ENCODE results near the gene P2RX2.

P2RX2 gene

GRCh38 chr12:132618683-132619043 is at the start of gene P2RX2:
TSS of gene P2RX2 (plus strand) at chr12:132618776. CDS start at chr12:132618817, 41 bp downstream.
- H3K9me3 Mint-ChIP-seq: no peaks in the 10 kb centered on the region
- H3K27ac Mint-ChIP-seq: peak within 1 kb of the TSS; percentile 84
- peak within 1 kb of the TSS; percentile 75 for H3K4me3 Mint-ChIP-seq
- H3K27me3 Mint-ChIP-seq: peaks cover 21% of the 10 kb centered on the region
- peaks cover 14% of the 10 kb centered on the region for H3K4me1 Mint-ChIP-seq
- H3K36me3 Mint-ChIP-seq: peaks cover 3% of the 10 kb centered on the region

DNA sequence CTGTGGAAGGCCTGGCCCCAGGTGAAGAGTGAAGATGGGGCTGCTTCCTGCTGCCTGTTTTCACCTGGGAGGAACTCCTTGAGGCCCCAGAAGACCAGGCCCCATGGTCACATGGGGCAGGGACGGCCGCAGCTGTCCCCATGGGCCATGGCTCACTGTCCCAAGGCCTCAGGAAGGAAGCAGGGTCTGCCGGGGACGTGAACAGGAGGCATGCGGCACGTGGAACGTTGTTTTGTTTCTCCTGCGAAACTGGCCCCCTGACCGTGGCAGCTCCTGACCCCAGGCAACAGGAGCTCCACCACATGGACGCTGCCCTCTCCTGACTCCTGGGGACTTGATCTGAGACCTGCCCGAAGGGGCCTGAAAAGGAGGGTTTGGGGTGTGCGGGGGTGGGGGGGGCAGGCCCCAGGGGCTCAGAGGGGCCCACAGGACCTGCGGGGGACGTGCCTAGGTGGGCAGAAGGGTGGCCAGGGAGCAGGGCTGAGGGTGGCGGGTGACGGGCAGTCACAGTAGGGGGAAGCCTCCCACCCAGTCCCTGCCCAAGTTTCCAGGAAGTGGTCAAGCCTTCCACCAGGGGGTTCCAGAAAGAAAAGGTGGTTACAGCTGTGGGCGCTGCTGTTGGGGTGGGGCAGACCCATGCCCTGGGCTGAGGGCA is 49.6 kb upstream of the P2RX2 start:
- H3K27ac Mint-ChIP-seq: no peak overlapping the region
- no peaks in the 10 kb centered on the region for H3K36me3 Mint-ChIP-seq
- no peak overlapping the region for H3K4me3 Mint-ChIP-seq
- no peaks in the 10 kb centered on the region for H3K9me3 Mint-ChIP-seq
- H3K27me3 Mint-ChIP-seq: no peaks in the 10 kb centered on the region
- peaks cover 3% of the 10 kb centered on the region for H3K4me1 Mint-ChIP-seq

DNA sequence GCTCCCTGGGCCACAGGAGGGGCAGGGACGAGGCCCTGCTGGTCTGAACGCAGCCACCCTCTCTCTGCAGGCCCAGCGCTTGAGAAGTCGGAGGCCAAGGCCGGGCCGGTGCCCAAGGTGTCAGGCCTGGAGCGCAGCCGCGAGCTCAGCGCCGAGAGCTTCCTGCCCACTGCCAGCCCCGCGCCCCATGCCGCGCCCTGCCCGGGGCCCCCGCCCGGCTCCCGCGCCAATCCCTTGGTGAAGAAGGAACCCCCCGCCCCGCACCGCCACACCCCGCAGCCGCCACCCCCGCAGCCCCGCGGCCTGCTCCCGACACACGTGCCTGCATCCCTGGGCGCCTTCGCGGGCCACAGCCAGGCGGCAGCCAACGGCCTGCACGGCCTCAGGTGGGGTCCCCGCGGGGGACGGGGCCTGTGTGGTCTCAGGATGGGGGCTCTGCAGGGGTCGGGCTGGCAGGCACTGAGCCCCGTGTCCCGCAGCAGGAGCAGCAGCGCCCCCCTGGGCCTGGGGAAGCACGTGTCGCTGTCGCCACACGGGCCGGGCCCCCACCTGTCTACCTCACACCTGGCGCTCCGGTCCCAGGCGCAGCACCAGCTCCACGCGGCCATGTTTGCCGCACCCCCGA is 48.6 kb upstream of the P2RX2 start:
- Mint-ChIP-seq H3K27me3 (no peaks in the 10 kb centered on the region), H3K4me1 (peaks cover 3% of the 10 kb centered on the region), H3K9me3 (no peaks in the 10 kb centered on the region), H3K4me3 (no peak overlapping the region), H3K27ac (no peak overlapping the region), H3K36me3 (no peaks in the 10 kb centered on the region)

GRCh38 chr12:132570635-132571034 is 47.9 kb upstream of the P2RX2 start:
- Mint-ChIP-seq H3K36me3 (no peaks in the 10 kb centered on the region), H3K27ac (no peak overlapping the region), H3K27me3 (no peaks in the 10 kb centered on the region), H3K4me1 (no peaks in the 10 kb centered on the region), H3K9me3 (no peaks in the 10 kb centered on the region), H3K4me3 (no peak overlapping the region)

DNA sequence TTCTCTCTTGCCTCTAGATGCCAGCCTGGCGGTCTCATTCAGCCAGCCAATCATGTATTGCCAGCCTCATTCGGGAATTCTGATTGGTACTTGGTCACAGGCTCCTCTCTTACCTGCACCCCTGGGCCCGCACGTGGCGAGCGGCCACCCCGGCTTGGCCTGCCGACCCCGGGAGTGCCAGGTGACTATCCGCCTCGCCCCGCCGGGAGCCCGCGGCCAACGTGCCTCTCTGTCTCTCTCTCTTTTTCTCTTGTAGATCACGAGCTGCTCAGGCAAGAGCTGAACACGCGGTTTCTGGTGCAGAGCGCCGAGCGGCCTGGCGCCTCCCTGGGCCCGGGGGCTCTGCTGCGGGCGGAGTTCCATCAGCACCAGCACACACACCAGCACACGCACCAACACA is 47.5 kb upstream of the P2RX2 start:
- Mint-ChIP-seq H3K4me1 (no peaks in the 10 kb centered on the region), H3K36me3 (no peaks in the 10 kb centered on the region), H3K27me3 (no peaks in the 10 kb centered on the region), H3K9me3 (no peaks in the 10 kb centered on the region), H3K27ac (no peak overlapping the region), H3K4me3 (no peak overlapping the region)

DNA sequence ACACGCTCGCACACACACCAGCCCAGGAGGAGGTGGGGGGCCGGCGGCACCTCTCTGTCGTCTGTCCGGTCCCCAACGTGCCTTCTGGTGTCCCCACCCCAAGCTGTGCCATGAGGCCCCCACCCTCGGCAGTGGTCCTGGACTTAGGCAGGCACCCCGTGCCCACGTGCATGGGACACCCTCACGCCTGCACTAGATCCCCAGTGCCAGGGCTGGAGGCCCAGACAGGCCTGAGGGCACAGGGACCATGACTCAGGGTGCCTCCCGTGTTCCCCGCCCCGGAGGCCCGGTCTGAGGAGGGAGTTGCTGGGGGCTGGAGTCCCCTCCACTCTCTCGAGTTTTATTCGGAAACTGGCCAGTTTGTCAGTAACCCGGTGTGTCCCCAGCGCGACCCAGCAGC is 47.0 kb upstream of the P2RX2 start:
- Mint-ChIP-seq H3K36me3 (no peaks in the 10 kb centered on the region), H3K4me3 (no peak overlapping the region), H3K9me3 (no peaks in the 10 kb centered on the region), H3K27ac (no peak overlapping the region), H3K4me1 (no peaks in the 10 kb centered on the region), H3K27me3 (no peaks in the 10 kb centered on the region)

DNA sequence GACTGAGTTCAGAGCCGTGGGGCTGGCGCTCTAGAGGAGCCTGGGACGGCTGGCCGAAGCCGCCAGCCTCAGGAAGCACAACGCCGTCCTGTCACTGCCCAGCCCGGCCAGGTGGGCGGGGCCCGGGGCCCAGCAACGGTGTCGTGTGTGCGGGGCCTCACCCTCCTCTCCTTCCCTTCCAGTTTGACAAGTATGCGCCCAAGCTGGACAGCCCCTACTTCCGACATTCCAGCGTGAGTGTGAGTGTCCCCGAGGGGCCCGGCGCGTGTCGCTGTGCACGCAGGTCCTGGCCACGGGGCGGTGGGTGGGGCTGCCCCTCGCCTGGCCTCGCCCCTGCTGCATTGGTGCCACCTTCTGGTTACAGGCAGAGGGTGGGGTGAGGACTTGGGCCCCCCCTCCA is 46.5 kb upstream of the P2RX2 start:
- no peaks in the 10 kb centered on the region for H3K4me1 Mint-ChIP-seq
- H3K36me3 Mint-ChIP-seq: no peaks in the 10 kb centered on the region
- no peaks in the 10 kb centered on the region for H3K27me3 Mint-ChIP-seq
- no peak overlapping the region for H3K27ac Mint-ChIP-seq
- H3K4me3 Mint-ChIP-seq: no peak overlapping the region
- H3K9me3 Mint-ChIP-seq: no peaks in the 10 kb centered on the region

DNA sequence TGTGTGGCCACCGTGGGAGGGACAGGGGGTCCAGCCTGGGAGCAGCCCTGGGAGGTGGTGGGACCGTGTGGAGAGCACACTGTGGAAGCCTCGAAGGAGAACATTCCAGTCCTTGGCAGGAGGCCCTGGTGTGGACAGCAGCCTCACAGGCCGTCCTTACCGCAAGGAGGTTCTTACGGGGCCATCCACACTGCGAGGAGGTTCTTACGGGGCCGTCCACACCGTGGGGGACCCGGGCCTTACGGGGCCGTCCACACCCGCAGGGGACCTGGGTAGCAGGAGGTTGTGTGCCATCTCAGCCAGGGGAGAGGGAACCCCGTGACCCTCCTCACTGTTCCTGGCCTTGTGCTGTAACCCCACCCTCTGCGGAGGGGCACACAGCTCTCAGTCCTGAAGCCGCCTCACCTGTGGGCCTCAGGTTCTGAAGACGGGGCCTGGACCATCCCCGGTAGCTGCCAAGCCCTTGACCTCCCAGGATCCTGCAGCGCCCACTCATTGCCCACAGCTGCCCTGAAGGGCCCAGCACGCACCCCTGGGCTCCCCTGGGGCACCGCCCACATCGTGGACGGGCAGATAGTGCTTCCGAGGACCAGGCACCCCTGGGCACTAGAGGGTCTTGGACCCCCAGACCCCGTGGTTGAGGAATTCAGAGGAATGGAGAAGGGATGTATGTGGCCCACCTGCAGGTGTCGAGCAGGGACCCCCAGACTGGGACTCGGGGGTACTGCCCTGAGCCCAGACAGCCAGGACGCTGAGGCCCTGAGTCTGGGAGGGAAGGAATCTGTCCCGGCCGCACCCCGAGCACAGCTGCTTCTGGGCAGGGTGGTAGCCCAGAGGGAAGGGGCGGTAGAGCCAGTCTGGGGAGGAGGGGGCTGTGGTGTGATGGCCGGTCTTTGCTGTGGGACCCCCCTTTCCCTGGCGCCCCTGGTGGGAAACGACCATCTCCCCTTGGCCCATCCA is 45.5 kb upstream of the P2RX2 start:
- H3K27ac Mint-ChIP-seq: no peak overlapping the region
- H3K36me3 Mint-ChIP-seq: no peaks in the 10 kb centered on the region

GRCh38 chr12:132574271-132574996 is 44.1 kb upstream of the P2RX2 start:
- Mint-ChIP-seq H3K27ac (no peak overlapping the region), H3K36me3 (no peaks in the 10 kb centered on the region), H3K9me3 (no peaks in the 10 kb centered on the region), H3K27me3 (no peaks in the 10 kb centered on the region), H3K4me3 (no peak overlapping the region), H3K4me1 (no peaks in the 10 kb centered on the region)

More for the DNA sequence above, 45.5 kb upstream of the P2RX2 start:
- Mint-ChIP-seq H3K9me3 (no peaks in the 10 kb centered on the region), H3K27me3 (no peaks in the 10 kb centered on the region), H3K4me3 (no peak overlapping the region), H3K4me1 (no peaks in the 10 kb centered on the region)

DNA sequence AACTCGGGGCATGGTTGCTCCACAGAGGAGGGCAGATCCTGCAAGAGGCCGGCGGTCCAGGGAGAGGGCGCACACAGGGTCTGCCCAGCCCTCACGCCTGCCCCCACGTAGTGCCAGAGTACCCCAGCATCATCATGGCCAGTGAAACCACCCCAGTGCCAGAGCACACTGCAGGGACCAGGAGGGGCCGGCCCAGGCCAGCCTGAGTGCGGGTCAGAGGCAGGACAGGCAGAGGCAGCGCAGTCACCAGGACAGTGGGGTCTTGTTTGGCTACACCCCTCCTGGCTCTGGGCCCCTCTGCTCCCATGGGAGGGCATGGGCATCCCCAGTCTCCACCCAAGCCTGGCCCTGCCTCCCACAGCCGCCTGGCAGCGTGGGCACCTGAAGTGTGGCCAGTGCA is 42.9 kb upstream of the P2RX2 start:
- H3K4me3 Mint-ChIP-seq: no peak overlapping the region
- H3K36me3 Mint-ChIP-seq: no peaks in the 10 kb centered on the region
- H3K4me1 Mint-ChIP-seq: no peaks in the 10 kb centered on the region
- no peaks in the 10 kb centered on the region for H3K9me3 Mint-ChIP-seq
- no peaks in the 10 kb centered on the region for H3K27me3 Mint-ChIP-seq
- no peak overlapping the region for H3K27ac Mint-ChIP-seq

GRCh38 chr12:132576701-132577100 is 41.9 kb upstream of the P2RX2 start:
- no peaks in the 10 kb centered on the region for H3K4me1 Mint-ChIP-seq

DNA sequence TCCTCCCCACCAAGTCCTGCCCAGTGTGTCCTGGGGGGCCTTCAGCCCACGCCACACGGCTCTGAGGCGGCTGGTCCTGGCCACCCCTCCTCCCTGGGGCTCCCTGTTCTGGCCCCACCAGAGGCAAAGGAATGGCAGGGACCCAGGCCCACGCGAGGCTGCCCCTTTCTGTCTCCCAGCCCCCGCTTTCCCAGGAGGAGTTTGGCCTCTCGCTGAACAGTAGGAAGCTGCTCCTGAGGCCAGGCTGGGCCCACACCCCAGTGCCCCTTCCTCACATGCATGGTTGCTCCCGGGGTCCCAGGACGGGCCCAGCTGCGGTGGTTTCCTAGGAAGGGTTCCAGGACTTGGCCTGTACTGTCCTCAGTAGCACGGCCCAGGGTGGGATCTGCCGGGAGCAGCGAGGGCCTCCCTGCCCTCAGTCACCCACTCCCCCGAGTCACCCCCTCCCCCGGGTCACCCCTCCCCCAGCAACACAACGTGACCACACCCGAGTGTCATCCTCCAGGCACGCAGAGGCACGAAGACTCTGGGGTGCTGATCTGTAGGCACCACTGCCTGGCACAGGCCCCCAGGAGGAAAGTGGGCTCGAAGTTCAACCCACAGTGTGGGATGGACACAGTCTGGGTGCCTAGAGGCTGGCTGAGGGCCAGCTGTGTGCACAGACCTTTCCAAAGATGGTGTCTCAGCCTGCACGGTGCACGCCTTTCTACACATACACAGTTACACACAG is 41.2 kb upstream of the P2RX2 start:
- no peaks in the 10 kb centered on the region for H3K9me3 Mint-ChIP-seq
- H3K4me1 Mint-ChIP-seq: no peaks in the 10 kb centered on the region
- no peaks in the 10 kb centered on the region for H3K36me3 Mint-ChIP-seq
- no peak overlapping the region for H3K4me3 Mint-ChIP-seq
- H3K27me3 Mint-ChIP-seq: no peaks in the 10 kb centered on the region
- no peak overlapping the region for H3K27ac Mint-ChIP-seq

More at GRCh38 chr12:132576701-132577100, 41.9 kb upstream of the P2RX2 start:
- Mint-ChIP-seq H3K36me3 (no peaks in the 10 kb centered on the region), H3K27me3 (no peaks in the 10 kb centered on the region), H3K9me3 (no peaks in the 10 kb centered on the region), H3K4me3 (no peak overlapping the region), H3K27ac (no peak overlapping the region)

DNA sequence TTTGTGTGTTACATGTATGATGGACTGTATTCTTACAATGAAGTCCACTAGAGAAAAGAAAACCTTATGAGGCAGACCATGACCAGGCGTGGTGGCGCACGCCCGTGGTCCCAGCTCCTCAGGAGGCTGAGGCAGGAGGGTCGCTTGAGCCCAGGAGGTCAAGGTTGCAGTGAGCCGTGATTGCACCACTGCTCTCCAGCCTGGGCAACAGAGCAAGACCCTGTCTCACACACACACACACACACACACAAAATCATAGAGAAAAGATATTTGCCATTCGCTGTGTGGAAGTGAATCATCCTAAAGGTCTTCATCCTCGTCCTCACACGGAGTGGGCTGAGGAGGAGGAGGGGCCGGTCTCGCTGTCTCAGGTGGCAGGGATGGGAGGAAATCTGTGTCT is 40.5 kb upstream of the P2RX2 start:
- H3K9me3 Mint-ChIP-seq: no peaks in the 10 kb centered on the region

GRCh38 chr12:132578826-132579225 is 39.8 kb upstream of the P2RX2 start:
- H3K9me3 Mint-ChIP-seq: no peaks in the 10 kb centered on the region
- no peak overlapping the region for H3K4me3 Mint-ChIP-seq
- H3K27ac Mint-ChIP-seq: no peak overlapping the region
- no peaks in the 10 kb centered on the region for H3K4me1 Mint-ChIP-seq
- H3K27me3 Mint-ChIP-seq: no peaks in the 10 kb centered on the region
- H3K36me3 Mint-ChIP-seq: no peaks in the 10 kb centered on the region

More for the DNA sequence above, 40.5 kb upstream of the P2RX2 start:
- Mint-ChIP-seq H3K27me3 (no peaks in the 10 kb centered on the region), H3K36me3 (no peaks in the 10 kb centered on the region), H3K4me1 (no peaks in the 10 kb centered on the region), H3K4me3 (no peak overlapping the region), H3K27ac (no peak overlapping the region)

- no peaks in the 10 kb centered on the region for H3K36me3 Mint-ChIP-seq
- H3K4me3 Mint-ChIP-seq: no peak overlapping the region
- H3K27ac Mint-ChIP-seq: no peak overlapping the region
- H3K27me3 Mint-ChIP-seq: no peaks in the 10 kb centered on the region
- no peaks in the 10 kb centered on the region for H3K4me1 Mint-ChIP-seq
- H3K9me3 Mint-ChIP-seq: no peaks in the 10 kb centered on the region
These were observed 38.8 kb upstream of the P2RX2 start for GRCh38 chr12:132579744-132580143.

Data from activated naive CD4-positive, alpha-beta T cell treated with anti-CD3 and anti-CD28 coated beads, Interleukin-2, amount 50 U/mL, for 24 hours (primary cell).